Gastroesophageal sphincter (tissue), 3 donors: ENCODE results near the gene REM2.

ENCODE experiments used
- CTCF ChIP-seq, 4 experiments: fragments of 200-600 bp in 2 of 4; fragments of 450-650 bp in 2 of 4; sonication (generic) in 1 of 4; IDR thresholded peaks; one replicate each; pipeline ENCODE4 v1.5.1; 2017 to 2019; ENCODE audit warnings: antibody characterized with exemption in 4 of 4, mild to moderate bottlenecking in 2 of 4, moderate library complexity in 2 of 4
- EP300 ChIP-seq: sonication (generic); formaldehyde crosslinking; IDR thresholded peaks from one replicate; pipeline ENCODE4 v1.6.1; 2017; ENCODE audit warnings: antibody characterized with exemption, mild to moderate bottlenecking
- POLR2A ChIP-seq, 2 donors: fragments of 450-650 bp; IDR thresholded peaks; one replicate each; pipeline ENCODE4 v1.6.1; 2017; ENCODE audit warnings: antibody characterized with exemption in 2 of 2, mild to moderate bottlenecking in 2 of 2, moderate library complexity in 1 of 2
- POLR2AphosphoS5 ChIP-seq: sonication (generic); formaldehyde crosslinking; IDR thresholded peaks from one replicate; pipeline ENCODE4 v1.6.1; 2017; ENCODE audit warnings: antibody characterized with exemption

- TF ChIP-seq CTCF (IDR thresholded peaks at IDR 0.05) (no peak), POLR2AphosphoS5 (no peak), POLR2A (IDR thresholded peaks at IDR 0.05) (no peak), EP300 (no peak)
Measured at GRCh38 chr14:22898302-22899090, 15.5 kb downstream of the REM2 start.
